Ramos (cell line): ENCODE data around the gene CTIF.

Experiments used
- in situ Hi-C: fragments of 300-500 bp; cut with MboI; formaldehyde crosslinking; loops from one replicate; pipeline ENCODE4 v1.14.3; 2022; ENCODE audit warnings: low sequenced_read_pairs; ENCODE audit not compliant: unreplicated experiment

Gene CTIF

GRCh38 chr18:48548921-48549320 is 10.1 kb downstream of the CTIF start:
- in situ Hi-C loops: no loop called here

DNA sequence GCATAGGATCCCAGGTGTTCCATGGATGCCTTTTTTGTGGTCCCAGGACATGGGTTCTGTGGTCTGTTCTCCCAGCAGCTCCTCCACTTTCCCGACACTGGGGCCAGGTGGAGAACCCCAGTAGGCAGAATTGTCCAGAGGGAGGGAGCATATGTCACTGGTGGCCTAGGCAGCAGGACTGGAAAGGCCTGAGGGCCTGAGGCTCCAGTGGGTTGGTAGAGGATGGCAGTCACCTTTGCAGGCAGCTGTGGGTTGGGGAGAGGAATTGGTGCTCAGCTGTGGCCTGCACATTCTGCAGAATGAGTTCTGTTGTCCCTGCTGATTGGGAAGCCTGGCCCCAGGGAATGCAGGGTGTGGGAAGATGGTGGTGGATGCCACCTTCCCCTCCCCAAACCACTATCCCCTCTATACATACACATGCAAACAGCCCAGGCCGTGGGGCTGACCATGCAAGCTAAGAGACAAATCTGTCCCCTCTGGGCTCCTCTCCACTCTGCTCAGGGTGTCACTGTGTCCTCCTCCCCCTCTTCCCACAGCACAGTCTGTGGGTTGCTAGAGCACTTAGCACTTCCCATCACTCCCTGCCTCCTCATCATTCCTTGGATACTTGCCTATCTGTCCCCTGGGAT is 11.4 kb downstream of the CTIF start:
- in situ Hi-C loops: no loop called here

DNA sequence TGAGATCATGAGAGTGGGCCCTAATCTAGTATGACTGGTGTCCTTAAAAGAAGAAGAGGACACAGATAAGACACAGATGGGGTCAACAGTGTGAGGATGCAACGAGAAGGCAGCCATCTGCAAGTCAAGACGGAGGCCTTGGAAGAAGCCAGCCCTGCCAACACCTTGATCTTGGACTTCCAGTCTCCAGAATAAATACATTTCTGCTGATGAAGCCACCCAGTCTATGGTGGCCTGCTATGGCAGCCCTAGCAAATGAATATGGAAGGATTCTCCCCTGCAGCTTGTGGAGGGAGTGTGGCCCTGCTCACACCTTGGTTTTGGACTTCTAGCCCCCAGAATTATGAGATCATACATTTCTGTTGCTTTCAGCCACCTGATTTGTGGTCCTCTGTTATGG is 12.3 kb downstream of the CTIF start:
- in situ Hi-C loops: no loop called here

GRCh38 chr18:48552130-48552529 is 13.3 kb downstream of the CTIF start:
- in situ Hi-C loops: no loop called here

- in situ Hi-C loops: no loop called here
Observed at GRCh38 chr18:48553236-48553635, 14.4 kb downstream of the CTIF start.

DNA sequence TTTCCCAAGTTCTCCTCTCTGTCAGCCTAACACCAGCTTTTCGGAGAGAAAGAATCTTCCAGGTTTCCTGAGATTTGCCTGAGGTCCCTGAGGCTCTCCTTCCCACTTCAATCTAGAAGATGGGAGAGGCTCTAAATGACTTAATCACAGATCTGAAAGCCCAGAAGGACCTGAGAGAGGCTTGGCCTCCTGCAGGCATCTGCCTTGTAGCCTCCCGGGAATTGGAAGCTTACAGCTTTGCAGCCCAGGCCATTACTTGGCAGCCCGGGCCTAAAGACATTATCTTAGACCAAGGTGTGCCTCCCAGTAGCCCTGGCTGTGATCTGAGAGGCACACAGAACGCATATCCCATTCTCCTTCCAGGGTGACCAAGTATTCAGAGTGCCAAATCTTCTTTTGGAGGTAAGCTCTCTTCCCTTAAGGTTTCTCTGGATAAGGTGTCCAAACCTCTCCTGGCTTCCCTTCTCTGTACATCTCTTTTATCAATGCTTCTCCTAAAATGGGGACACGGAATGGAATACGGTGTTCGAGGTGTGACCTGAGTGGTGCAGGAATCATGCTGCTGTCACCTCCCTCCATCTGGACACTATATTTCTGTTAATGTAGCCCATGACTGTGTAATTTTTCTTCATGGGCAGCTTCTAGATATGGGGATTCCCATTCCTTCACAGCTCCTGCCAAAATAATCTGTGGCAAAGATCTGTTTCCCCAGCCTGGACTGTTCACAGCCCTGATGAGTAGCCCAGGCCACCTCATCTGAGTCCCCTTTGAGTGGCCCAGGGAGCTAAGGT is 16.0 kb downstream of the CTIF start:
- in situ Hi-C loops: no loop called here

DNA sequence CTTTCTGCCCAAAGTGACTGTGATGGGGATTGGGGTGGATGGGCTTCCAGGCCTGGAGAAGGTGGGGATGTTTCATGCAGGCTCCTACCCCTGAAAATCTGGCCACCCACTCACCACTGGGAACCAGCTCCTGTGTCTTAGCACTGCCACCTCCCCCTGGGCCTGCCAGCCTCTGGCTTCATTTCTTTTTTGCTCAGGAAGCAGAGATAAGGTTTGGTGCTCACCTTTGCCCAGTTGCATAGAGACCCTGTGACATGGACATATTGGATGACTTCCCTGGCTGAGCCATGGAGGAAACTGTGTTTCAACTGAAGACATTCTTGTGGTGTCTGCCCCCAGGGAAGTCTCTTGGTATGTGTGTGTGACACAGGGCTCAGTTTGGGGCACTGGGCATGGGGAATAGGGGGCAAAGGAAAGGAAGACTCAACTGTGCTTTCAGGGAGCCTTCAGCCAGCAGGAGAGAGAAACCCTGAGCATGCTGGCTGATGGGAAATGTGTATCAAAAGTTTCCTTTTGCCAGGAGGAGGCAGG is 16.7 kb downstream of the CTIF start:
- in situ Hi-C loops: no loop called here

- in situ Hi-C loops: no loop called here
Observed at GRCh38 chr18:48557640-48558174, 18.9 kb downstream of the CTIF start.

- in situ Hi-C loops: no loop called here
Observed at GRCh38 chr18:48558248-48558647, 19.4 kb downstream of the CTIF start.

DNA sequence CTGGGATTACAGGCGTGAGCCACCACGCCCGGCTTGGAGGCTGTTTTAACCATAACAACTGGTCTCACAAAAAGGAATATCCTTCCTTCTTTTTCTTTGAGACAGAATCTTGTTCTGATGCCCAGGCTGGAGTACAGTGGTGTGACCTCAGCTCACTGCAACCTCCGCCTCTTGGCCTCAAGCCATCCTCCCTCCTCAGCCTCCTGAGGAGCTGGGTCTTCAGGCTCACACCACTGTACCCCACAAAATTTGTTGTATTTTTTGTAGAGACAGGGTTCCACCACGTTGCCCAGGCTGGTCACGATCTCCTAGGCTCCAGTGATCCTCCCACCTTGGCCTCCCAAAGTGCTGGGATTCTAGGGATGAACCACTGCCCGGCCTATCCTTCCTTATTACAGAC is 21.7 kb downstream of the CTIF start:
- in situ Hi-C loops: no loop called here

DNA sequence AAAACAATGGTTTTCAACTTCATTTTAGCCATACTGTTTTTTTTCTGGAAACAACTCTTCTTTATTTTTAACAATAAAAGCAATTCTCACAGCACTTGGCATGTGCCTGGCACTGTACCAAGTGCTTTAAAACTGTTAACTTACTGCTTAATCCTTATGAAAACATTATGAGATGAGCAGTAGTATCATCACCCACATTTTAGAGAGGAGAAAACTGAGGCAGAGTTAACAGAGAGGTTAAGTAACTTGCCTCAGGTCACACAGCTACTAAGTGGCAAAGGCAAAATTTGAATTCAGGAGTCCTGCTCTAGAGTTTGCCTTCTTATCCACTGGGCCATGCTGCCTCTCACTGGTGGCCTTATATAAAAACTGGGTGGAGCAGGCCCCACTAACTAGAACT is 23.2 kb downstream of the CTIF start:
- in situ Hi-C loops: no loop called here

DNA sequence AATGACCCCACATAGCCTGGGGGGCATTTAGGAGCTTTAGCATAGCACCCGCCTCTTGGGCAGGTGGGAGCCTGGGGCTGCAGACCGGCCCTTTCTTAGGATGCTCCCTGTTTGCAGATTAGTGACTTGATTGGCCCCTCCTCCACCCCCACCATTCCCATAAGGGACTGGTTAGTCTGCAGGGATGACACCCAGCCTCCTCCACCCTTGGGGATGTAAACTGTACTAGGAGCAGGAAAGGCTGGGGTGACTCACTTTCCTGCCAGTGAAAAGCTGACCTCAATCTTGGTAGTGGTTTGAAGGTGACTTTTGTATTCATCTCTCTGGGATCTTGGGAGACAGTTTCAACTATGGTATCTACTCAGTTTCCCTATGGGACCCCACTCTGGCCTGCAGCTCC is 24.2 kb downstream of the CTIF start:
- in situ Hi-C loops: no loop called here

DNA sequence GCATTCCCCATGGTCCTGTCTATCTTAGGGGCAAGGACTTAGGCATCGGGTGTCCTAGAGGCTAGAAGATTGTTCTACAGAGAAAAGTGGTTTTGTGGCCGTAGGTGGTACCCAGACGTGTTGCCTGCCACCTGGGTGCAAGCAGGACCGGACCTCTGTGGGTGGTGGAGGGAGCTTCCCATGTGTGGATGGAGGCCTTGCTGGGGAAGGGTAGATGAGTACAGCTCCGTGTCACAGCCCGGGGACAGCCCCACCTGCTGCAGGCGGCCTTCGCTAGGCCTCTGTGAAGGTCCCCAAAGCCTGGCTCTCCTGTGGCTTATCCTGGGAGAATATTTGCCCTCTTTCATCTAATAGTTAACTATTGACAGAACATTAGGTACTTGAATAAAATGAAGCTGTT is 25.3 kb downstream of the CTIF start:
- in situ Hi-C loops: no loop called here

DNA sequence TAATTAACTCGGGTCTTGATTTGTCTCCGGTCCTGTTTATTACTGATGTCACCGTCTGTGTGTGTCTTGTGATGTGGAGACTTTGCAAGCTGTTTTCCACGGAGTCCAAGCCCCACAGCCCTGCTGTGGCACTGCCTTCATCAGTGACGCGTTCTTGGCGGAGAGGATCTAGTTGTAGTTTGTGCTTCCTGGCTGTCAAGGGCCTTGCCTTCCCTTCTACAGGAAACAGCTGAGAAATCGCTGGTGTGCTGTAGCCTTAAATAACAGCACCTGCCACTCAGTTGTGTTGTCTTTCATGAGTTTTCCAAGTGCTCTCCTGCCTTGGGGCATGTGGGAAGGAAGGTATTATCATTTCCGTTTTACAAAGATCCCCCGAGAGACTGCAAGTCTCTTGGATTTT is 26.3 kb downstream of the CTIF start:
- in situ Hi-C loops: no loop called here

DNA sequence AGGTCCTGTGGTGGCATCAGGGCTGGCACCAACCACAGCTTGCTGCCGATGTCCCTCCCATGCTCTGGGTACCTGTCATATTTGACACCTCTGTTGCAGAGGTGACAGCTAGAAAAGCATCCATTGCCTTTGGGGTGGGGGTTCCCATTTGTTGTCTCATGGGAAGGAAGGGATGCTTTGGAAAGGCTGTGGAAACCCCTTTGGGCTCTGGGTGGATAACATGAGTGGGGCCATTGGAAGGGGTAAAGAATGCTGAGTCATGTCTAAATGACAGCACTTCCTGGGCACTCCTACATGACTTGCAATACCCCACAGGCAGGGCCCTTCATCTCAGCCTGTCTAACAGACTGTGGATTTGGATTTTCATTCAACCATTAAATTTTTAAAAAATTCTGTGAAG is 27.8 kb downstream of the CTIF start:
- in situ Hi-C loops: no loop called here

DNA sequence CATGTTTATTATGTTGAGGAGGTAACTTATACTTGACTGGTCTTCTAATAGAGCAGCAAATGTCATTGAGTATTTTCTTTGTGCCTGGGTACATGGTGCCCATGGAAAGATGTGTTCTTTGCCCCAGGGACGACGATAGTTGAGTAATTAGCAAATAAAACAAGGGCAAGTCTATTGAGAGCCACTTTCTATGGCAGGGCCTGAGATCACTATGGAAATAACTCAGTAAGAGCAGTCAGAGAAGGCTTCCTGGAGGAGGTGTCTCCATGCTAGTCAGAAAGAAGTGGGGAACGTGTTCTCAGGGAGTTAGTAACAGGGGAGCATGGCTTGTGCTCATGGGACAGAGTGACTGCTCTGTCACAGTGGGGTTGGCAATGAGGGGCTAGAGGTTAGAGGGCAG is 28.6 kb downstream of the CTIF start:
- in situ Hi-C loops: no loop called here

DNA sequence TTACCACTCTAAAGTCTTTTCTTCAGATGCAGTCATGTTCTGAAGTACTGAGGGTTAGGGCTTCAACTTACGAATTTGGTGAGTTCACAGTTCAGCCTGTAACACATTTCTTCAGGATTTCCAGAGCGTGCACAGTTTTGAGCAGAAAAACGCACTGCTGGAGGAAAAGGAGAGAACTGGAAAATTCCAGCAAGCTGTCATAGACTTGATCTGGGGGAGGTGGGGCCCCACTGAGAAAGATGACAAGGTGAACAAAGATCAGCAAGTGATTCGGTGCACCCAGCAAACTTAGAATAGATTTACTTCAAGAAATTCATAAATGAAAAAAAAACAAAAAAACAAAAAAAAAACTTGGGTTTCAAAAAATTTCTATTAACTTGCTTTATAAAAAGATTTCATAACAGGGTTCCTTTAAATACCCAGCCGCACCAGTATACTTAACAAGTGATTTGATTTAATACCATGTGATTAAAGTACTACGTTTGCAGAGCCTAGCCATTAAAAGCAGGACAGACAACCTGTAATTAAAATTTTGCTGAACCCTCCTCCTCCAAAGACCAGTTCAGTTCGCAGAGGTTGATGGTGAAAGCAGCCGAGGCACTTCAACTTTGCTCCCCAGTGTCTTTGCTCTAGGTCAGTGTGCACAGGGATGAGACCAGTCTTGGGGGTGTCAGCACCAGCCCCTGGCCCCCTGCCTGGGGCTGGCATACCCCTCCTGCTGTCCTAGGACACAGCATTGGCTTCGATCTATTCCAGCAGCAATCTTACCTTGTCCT is 30.5 kb downstream of the CTIF start:
- in situ Hi-C loops: no loop called here

- in situ Hi-C loops: no loop called here
Observed at GRCh38 chr18:48569915-48570264, 31.1 kb downstream of the CTIF start.

- in situ Hi-C loops: no loop called here
Observed at GRCh38 chr18:48570313-48570712, 31.5 kb downstream of the CTIF start.

DNA sequence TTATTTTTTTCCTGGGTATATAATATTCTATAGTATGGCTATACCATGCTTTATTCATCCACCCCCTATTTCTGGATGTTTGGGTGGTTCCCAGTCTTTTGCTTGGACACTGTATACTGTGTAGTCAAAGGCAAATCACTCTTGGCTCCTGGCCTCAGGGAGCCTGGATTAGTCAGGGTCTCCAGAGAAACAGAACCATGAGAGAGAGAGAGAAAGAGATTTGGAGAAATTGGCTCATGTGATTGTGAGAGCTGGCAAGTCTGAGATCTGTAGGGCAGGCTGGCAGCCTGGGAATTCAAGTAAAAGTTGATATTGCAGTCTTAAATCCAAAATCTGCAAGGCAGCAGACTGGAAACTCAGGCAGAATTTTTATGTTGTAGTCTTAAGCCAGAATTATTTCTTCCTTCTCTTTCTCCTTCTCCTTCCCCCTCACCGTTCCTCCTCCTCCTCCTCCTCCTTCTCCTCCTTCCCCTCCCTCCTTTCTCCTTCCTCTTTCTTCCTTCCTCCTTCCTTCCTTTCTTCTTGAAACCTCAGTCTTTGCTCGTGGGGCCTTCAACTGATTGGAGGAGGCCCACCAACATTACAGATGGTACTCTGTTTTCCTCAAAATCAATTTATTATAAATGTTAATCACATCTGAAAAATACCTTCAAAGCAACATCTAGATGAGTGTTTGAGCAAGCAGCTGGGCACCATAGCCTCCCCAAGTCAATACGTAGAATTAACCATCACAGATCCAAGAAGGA is 33.0 kb downstream of the CTIF start:
- in situ Hi-C loops: no loop called here
